ENCODE measurements around the gene INPP5A.

INPP5A gene

GRCh38 chr10:132611026-132611910 lies 73.7 kb downstream of the INPP5A start:
- DNase-seq (ENCODE audit: low read depth): no peak
- no peak overlapping the region for H3K4me3 ChIP-seq (ENCODE audit: low read length)
- TF ChIP-seq CTCF (conservative IDR thresholded peaks at IDR 0.05; ENCODE audit: low read depth, low read length): no peak

GRCh38 chr10:132611986-132612385 lies 74.4 kb downstream of the INPP5A start:
- TF ChIP-seq CTCF (conservative IDR thresholded peaks at IDR 0.05; ENCODE audit: low read depth, low read length): no peak
- DNase-seq (ENCODE audit: low read depth): no peak
- H3K4me3 ChIP-seq (ENCODE audit: low read length): no peak overlapping the region

- H3K4me3 ChIP-seq (ENCODE audit: low read length): no peak overlapping the region
- TF ChIP-seq CTCF (conservative IDR thresholded peaks at IDR 0.05; ENCODE audit: low read depth, low read length): no peak
Observed at GRCh38 chr10:132612571-132613504, 75.3 kb downstream of the INPP5A start.

GRCh38 chr10:132613566-132614348 lies 76.2 kb downstream of the INPP5A start:
- no peak for DNase-seq (ENCODE audit: low read depth)
- no peak for TF ChIP-seq CTCF (conservative IDR thresholded peaks at IDR 0.05; ENCODE audit: low read depth, low read length)
- no peak overlapping the region for H3K4me3 ChIP-seq (ENCODE audit: low read length)

More at GRCh38 chr10:132612571-132613504, 75.3 kb downstream of the INPP5A start:
- no peak for DNase-seq (ENCODE audit: low read depth)

GRCh38 chr10:132614431-132615340 lies 77.1 kb downstream of the INPP5A start:
- H3K4me3 ChIP-seq (ENCODE audit: low read length): no peak overlapping the region
- no peak for TF ChIP-seq CTCF (conservative IDR thresholded peaks at IDR 0.05; ENCODE audit: low read depth, low read length)
- DNase-seq (ENCODE audit: low read depth): no peak
